ENCODE data around the gene IL1RAPL1.

IL1RAPL1 gene
- 0 to 0.24 (median 0) reads per million in 18 experiments for total RNA-seq

DNA sequence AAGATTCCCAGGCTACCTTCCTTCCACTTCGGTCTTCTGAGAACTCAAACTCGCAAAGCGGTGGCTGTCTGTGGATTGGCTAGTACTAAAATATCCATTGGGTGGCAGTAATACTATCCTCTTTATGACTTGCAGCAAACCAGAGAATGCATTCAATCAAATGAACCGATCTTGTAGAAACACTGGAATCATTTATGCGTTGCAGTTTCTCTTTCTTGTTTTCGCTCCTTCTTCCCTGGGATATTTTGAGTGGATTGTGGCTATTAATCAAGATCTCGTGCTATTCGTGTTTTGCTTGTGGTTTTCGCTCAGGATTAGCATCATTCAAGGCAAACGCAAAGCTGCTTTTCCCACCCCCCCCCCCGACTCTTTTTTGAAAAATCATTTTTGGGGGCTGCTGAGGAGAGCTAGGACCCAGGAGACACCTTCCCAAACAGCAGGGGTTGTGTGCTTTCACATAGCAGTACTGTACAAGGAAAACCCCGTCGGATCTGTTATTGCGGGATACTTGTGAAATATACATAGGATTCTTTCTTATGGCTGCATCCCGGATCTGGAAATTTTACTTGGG lies at the start of gene IL1RAPL1:
Gene IL1RAPL1 (plus strand): TSS at position 466 of the 571 bp plus-strand sequence.
- no peak for DNase-seq

DNA sequence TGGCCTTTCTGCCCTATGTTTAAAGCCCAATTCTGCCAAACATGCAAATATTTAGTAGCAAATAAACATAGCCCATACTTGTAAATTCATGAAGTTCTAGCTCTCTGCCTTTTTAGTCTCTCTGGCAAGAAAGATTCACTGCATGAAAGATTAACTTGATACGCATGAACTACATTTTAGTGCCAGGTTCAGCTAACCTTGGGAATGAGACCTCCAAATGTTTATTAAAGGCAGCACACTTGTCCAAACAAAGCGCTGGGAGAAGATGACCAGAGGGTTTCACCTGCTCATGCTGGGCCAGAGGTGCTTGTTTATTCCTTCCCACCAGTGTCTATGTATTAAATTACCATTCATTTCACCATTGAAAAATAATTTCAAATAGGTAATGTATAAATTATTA lies 44.5 kb upstream of the IL1RAPL1 start:
- no peak for DNase-seq

DNA sequence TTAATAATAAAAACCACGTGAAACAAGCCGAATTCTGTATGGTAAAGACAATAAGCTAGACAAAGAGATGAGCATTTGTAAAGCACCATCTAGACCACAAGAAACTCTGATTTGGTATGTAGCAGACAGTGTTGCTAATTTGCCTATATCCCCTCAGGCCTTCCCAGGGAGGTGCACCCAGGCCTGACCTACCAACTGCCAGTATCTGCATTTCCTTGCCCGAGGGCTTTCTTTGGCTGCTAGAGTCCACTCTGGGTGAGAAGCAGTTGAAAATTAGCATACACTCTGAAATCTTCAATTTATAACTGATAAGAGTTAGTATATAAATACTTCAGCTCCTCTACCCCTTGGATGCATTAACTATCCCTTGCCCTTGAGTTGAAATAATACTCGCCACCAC lies 37.4 kb upstream of the IL1RAPL1 start:
- DNase-seq: no peak

DNA sequence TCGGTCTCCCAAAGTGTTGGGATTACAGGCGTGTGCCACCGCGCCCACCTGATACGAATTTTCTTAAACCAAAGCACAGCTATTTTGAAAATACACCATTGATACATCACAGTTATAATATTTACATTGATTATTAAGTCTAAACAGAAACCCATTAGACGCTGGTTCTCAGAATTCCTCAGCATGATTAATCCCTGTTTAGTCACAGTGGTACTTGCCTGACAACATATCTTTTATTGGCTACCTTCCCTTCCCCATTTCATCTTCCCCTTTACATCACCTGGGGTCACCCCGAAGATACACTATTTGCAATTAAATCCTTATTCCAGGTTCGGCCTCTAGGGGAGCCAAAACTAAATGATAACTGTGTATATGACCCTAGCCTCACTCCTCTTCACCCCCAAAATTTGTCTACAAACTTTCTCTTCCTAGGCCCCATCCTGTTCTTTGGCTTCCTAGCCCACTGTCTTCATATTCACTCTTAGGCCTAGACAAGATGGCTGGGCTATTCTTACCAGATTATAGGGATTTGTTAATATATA lies 36.8 kb upstream of the IL1RAPL1 start:
- no peak for DNase-seq

DNA sequence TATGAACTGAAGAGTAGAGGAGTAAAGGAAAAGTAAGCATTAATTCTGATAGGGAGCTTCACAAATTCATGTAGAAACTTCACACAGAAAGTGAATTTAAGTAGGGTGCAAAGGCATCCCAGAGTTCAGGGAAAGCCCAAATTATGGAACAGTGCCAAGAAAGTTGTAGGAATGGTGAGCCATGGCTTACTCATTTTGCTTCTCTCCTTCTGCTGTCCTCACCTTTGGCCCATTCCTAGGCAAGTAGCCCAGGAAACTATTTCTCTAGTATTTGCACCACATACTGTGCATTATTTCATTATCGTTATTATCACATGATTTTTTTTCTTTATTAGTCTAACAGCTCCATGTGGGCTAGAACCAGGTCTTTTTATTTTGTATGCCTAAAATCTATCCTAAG lies 34.9 kb upstream of the IL1RAPL1 start:
- DNase-seq: no peak

DNA sequence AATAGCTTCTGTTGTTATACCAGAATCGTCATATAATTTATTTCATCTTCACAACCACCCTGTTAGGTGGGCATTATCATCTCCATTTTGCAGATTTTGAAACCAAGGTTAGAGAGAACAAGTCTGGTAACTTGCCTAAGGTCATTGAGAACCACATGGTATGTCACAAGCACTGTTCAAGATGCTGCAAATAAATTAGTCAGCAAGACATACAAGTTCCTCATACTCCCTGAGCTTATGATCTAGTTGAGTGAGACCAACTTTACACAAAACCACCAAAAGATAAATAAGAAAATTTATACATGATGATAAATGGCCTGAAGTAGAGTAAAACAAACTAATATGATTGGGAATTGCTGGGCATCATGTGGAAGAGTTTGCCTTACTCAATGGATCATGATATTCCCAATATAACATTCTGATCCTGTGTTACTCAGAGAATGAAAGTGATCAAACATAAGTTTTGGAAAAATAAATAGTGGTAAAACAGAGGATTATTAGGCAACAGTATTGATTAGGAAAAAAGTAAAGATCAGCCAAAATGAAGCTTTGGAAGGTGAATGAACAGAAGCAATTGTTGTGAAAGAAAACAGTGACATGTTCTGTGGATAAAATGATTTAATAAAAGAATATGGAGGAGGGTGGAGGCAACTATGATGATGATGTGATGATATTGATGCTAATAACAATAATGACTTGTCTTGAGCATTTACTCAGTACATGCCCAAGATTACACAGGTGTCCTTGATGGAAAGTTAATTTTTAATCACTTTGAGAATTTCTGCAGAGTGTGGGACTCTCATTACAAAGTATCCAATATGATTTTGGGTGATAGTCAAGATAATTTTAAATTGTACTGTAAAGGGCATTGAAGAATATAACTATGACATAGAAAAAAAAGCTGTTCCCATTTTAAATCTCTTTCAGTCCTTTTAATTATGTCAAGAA lies 34.1 kb upstream of the IL1RAPL1 start:
- DNase-seq: no peak

DNA sequence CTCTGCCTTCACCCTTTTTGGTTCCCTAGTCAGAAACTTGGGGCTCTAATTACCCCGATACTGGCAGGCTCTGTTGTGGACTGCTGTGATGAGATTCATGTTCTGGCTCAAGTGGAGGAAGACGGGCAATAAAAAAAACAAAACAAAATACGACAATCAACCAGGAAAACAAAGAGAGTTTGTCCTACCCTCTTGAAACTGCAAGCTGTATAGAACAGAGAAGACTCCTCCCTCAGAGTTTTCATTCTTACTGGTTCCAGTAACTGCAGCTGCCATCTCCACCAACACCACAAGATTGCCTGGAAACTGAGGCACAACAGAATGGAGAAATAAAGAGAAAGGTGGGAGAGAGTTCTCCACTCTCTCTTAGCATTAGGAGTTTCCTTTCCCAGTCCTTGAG lies 11.1 kb upstream of the IL1RAPL1 start:
- no peak for DNase-seq

DNA sequence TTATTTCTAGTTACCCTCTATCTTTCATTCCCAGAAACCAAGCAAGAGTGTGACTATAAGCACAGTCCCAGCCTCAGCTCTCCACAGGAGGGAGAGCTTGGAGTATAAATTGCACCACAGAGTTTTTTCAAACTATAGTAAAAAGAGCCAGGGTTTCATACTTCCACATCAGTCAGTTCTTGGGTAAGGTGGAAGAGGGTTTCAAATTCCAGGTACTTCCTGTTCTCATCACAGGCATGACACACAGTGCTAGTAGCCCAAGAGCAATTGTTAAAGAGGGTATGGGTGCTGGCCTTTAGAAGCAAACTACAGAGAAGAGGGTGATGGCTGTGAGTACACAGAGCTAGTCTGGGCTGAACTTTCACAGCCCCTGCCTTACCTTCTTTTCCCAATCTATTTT lies 5.7 kb upstream of the IL1RAPL1 start:
- no peak for DNase-seq

DNA sequence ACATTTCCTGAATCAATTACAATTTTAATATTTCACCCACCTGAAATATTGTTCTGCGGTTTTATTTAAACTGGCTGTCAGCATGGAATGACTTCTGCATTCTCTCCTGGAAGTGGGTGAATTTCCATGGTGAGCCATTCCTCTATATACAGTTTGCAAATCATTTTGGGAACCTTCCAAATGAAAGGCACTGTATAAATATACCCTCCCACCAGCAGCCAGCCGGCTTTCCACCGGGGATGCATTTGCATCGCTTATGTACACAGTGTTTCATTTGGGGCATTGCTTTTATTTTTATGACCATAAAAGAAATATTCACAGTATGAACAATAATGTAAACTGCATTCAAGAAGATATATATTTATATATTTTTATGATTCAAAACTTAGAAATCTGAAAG lies 4.7 kb upstream of the IL1RAPL1 start:
- no peak for DNase-seq

DNA sequence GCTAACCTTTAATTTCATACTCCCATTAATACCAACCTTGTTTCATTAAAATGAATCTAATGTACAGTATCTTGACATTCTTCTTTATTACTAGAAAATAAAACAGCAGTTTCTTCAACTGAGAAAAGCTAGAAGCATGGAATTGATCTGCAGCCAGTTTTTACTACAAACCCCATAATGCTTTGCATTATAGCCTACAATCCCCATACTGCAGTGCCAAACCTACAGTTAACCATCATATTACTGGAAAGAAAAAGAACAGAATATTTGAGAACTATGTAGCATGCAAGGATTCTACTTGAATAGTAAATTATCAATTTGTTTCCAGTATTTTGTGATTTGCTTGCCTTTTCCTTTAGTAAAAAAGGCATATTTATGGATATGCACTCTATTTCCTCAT lies 3.2 kb upstream of the IL1RAPL1 start:
- no peak for DNase-seq

DNA sequence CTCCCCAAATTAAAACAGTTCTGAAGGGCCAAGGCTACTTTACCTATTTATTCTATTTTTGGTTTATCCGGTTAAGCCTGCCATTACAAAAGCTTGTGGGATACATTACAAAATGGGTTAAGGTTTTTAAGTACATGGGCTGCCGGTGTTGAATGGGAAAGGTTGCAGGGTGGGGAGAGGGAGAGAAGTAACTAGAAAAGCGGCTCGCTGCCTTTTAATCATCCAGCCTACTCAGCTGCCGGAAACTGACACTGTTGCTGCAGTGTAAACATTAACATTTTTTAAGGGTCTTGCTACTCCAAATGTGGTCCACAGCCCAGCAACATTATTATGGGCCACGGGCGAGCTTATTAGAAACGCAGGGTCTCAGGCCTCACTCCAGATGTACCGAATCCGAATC lies 1.5 kb upstream of the IL1RAPL1 start:
- no peak for DNase-seq

DNA sequence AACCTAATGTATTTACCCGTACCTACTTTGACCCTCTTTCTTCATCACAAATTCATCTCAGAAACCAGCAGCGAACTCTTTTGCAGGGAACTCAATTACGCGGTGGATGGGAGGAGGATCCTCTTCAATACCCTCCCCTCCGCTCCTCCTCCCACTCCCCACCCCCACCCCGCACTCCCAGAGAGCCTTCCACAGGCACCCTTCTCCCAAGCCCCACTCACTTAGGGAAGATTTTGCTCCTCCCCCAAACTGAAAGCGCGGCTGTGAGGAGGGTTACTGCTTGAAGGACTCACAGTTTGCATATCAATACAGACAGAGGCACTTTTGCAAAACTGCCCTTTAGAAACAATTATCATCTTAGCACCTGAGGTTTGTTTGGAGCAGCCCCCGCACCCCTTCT lies 960 bp upstream of the IL1RAPL1 start:
- no peak for DNase-seq

DNA sequence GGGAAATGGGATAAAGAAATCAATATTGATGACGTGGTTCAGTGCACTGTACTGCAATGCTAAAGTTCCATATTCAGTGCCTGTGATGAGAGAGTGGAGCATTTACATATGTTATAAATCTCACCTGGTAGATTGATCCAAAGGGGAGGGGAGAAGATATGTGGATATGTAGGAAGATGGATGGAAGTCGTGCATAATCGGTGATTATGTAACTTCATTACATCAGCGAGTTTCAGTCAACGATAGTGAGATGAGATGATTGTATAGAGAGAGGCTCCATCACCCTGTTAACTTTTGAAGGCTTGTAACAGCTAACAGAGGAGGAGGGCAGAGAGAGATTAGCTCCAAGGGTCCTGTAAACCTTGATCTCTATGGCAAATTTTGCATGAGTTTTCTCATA lies 1.8 kb downstream of the IL1RAPL1 start:
- DNase-seq: no peak

DNA sequence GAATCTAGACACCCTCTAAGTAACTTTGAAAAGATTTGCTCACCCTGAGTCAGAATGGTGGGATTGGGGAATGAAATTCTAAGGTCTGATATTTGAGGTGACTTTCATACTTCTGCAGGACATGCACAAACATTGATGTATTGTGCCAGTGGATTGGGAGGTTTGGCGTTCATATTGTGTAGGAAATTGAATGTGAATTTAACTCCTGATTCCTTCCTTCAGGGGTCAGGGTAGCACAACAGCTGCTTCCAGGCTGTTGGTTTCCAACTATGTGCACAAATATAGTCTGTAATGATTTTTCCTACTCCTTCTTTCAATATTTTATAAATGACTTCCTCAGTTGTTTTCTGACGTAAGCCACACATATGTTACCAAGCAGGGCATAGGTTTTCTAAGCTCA lies 3.1 kb downstream of the IL1RAPL1 start:
- DNase-seq: no peak

DNA sequence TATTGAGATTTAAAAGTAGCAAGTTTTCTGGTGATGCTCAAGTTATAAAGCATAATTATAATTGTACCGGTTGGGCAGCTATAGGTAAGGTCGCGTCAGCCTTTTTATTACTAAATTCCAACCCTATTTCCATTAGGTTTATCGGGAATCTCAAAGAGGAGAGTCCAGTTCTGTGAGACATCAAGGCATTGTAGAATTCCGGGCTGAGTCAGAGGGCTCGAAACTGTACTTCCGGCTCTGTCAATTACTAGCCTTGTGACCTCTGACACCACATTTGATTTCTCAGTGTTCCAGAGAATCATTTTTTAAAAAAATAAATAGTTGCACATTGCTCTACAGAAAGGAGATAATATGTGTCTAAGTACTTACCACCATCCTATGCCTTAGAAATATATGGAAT lies 4.3 kb downstream of the IL1RAPL1 start:
- DNase-seq: no peak

DNA sequence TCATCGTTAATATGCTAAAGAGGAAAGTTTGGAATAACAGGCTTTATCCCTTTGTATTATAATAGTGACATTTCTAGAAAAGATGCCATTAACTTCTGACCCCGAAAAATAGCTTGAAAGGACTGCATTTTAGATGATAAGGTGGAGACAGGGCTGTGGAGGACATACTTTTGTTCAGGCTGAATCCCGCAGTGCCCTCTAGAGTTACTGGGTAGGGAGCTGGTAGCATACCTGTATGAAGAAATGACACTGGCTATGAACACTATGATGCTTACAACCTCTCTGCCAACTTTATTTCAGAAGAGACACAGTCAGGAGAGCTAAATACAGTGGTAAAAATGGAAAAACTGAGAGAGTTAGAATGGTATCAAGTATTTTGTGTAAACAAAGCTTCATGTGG lies 8.1 kb downstream of the IL1RAPL1 start:
- no peak for DNase-seq

DNA sequence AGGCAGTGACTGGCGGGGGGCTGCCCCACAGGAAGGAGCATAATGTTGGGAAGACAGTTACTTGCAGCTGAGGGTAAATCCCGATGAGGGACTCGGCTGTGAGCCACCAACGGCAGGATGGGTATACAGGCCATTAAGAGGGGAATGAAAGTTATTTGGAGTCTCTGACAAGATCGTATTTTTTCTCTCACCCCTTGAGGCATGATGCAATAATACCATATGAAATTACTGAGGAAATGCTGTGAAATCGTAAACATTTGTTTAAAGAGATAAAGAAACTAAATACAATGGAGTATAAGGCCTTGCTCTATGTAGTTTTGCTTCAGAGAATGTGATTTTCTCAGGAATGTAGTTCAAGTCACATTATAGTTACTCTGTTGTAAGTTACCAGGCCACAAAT lies 12.7 kb downstream of the IL1RAPL1 start:
- DNase-seq: no peak

DNA sequence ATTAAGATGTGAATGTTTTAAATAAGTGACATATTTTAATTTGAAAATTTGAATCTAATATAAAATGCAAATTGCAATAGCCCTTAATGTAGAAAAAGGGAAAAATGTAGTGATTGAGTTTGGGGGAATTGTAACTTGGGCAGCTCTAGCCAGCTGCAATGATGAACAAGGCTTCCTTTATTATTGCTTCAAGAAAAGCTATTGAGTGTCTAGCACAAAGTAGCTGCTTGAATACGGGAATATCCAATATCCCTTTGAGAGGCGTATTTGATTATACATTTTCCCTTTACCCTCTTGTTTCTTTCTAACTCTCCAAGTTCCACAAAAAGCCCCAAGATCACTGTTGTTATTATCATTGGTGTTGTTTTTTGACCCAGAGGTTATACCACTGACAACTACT lies 21.8 kb downstream of the IL1RAPL1 start:
- no peak for DNase-seq

DNA sequence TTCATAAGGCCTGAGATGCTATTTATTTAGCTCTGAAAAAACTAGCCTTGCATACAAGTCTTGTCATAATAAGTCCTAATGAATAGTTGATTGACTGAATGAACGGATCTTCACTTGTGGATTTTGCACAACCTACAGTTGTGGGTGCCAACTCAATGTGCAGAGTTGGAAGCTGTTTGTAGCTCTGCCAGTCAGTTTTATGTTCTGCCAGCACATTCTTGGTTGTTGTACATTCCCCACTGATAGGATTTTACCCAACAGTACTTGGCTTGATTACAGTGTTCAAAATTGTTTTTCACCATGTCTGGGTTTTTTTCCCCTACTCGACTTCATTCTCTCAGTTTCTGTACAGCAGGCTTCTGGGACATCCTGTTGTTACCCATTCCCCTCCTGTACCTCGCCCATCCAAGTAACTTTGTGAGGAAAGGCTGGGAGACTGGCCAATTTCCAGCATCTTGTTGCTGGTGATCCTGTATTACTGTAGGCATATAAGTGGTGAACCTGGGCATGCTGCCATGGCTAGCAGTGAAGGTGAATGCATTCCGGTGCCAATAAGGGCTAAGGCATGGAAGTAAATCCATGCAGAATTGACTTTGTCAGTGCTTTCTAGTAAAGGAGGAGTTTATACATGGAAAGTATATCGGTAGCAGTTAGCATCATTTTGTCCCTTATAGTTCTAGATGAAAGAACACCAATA lies 22.8 kb downstream of the IL1RAPL1 start:
- no peak for DNase-seq

DNA sequence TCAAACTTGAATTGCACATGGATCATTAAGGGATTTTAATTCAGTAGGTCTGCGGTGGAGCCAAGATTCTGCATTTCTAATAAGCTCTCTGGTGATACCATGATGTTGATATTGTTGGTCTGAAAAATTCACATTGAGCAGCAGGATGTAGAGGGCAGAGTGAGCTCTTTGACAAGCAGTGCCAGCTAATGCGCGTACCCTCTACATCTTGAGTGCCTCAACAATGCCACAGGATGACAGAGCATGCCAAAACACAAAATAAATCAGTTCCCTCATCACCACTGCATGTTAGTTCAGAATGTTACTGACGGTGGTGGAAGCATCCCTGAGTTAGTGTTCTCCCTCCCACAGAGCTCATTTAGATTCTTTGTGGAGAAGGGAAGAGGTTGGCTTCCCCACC lies 23.5 kb downstream of the IL1RAPL1 start:
- DNase-seq: no peak

DNA sequence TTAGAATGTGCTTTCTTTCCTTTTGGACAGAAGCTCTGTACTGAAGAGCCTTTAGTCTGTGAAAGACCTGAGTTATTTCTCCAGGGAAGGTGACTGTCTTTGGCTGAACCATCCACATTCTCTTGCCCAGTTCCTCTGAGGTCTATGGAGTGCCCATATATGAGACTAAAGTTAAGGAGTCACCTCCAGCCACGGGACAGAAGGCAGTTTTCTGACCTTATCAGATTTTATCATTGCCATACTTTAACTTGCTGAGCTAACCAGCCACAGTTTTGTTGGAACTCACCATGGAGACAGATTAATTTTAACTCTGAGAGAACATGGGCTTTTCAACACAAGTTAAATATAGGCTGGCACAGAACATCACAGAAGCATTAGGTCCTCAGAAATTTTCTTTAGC lies 26.3 kb downstream of the IL1RAPL1 start:
- DNase-seq: no peak

DNA sequence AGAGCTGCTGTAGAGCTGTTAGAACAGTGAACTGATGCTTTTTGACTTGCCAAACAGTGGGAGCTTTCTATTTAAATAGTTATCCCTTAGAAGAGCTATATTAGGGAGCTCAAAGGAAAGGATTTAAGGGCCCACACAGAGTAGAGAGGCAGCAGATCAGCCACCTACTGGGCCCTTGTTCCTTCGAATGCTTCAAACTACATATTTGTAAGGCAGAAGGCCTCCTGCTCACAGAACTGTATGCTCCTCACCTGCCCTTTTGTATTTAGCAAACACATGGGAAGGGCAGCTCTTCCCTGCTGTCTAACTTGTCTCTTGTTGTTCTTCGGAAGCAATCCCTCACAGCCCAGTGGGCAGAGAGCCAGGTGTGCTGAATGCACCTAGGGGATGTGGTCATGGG lies 38.0 kb downstream of the IL1RAPL1 start:
- DNase-seq: no peak

DNA sequence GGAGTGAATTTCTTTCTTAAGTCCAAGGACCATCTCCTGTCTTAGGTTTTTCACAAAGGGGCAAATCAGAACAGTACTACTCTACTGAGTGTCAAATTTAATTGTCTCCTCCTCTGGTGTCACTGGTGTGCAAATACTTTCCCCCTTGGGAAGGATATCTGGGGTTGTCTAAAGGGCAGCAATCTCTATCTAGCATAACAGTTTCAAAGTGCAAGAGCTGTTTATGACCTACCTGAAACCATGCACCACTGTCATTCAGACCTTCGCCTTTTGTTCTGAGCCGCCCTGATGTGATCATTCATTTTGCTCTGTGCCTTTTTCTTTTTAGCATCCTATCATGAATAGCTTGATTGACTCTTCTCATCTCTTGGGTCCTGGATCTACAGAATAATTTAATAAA lies 39.3 kb downstream of the IL1RAPL1 start:
- DNase-seq: no peak

DNA sequence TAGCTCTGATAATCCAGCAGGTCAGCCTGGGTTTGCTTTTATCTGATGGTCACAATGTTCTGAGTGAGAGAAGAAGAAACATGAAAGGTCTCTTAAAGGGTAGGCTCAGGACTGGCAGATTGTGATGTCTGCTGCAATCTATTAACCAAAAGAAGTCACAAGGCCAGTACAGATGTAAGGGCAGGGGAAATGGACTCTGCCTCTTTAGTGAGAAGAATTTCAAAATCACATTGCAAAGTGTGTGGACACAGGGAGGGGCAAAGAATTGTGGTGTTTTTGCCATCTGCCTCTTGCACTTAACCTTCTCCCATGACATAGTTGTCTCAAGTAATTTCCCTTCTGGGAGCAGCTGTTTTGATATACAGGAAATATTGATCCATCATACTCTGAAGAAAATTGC lies 40.9 kb downstream of the IL1RAPL1 start:
- DNase-seq: no peak
